Measurements from ENCODE around the gene NCSTN. TPM values are rescaled to one million over a fixed set of nuclear protein-coding genes. Genes with fewer than 3 reads are reported as not detected.

The NCSTN gene
- total RNA-seq, 1 donor from 2014 or later, result 72.9 TPM

GRCh38 chr1:160404094-160404493, 60.9 kb downstream of the NCSTN start:
- intact Hi-C loops (cut with micrococcal nuclease), result no loop called here

DNA sequence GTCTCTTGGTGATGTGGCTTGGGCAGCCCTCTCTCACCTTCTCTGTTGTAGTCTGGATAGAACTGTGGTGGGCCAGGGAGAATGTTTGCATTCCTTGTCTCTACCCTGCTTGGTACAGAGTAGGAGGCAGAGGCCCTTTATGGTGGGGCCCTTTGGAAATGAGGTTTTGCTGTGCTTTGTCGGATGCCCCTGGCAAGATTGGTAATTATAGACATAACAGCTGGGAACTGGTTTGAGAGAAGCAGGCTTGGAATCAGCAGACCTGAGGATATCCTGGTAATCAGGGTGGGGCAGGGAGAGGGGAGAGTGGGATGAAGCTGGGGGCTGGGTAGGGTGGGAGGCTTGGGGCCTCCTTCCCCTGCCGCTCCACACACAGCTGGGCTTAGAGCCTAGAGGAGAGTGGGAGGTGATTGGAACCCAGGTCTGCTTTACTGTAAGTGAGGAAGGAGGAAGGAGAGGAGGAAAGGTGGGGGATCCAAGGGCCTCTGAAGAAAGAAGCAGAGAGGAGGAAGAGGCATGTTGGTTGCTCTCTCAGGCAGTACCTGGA, 62.2 kb downstream of the NCSTN start:
- intact Hi-C loops (cut with micrococcal nuclease), result no loop called here

DNA sequence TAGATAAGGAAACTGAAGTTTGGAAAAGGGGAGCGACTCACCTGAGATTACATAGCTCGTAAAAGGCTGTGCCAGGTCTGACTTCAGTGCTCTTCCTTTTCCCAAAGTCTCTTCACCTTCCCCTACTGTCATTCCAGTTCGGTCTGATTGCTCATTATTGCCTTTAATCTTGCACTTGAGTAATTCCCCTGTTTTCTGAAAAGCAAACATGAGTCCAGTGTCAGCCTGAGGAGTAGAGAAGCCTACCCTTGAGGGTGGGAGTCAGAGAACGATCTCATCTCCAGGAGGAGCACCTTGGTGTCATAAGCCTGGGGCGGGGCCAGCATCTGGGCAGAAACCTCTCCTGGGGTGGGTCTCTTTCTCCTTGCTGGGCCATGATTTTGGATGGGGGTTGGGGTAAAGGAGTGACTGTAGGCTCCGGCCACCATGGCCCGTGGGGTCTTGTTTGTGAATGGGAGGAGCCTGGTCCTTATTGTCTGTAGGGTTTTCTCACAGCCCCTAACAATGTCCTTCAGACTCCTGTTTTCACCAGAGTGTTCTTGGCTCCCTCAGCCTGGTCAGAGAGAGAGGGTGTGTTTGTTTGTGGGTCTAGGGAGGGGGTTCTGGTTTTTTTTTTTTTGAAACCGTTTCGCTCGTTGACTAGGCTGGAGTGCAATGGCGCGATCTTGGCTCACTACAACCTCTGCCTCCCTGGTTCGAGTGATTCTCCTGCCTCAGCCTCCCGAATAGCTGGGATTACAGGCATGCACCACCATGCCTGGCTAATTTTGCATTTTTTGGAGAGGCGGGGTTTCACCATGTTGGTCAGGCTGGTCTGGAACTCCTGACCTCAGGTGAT, 63.2 kb downstream of the NCSTN start:
- intact Hi-C loops (cut with micrococcal nuclease), result no loop called here

- intact Hi-C loops (cut with micrococcal nuclease), result no loop called here
These were observed 64.9 kb downstream of the NCSTN start for GRCh38 chr1:160407839-160408801.

Other genes with a start within 250 kb of the NCSTN start
- gene IGSF8, start 244.8 kb upstream of the NCSTN start, total RNA-seq, result 37.2 and 39.4 TPM in 2 replicates
- gene ATP1A2, start 227.6 kb upstream of the NCSTN start, total RNA-seq, result not detected in 2 replicates
- not detected in 2 replicates for gene ATP1A4, start 191.8 kb upstream of the NCSTN start, total RNA-seq
- 0.11 TPM in 1 of 2 replicates, not detected in the other for gene CASQ1, start 152.8 kb upstream of the NCSTN start, total RNA-seq
- 36.6 and 40.9 TPM in 2 replicates for gene PEA15, start 138.0 kb upstream of the NCSTN start, total RNA-seq
- 98.3 and 105 TPM in 2 replicates for gene DCAF8, start 80.8 kb upstream of the NCSTN start, total RNA-seq
- gene PEX19, start 58.2 kb upstream of the NCSTN start, total RNA-seq, result 43.9 and 46.4 TPM in 2 replicates
- 141 and 152 TPM in 2 replicates for gene COPA, start 133 bp upstream of the NCSTN start, total RNA-seq
- 0.52 and 0.68 TPM in 2 replicates for gene NHLH1, start 23.7 kb downstream of the NCSTN start, total RNA-seq
- gene VANGL2, start 57.2 kb downstream of the NCSTN start, total RNA-seq, result not detected in 2 replicates
- gene SLAMF6, start 179.9 kb downstream of the NCSTN start, total RNA-seq, result 34.1 and 36.4 TPM in 2 replicates
- 40.8 and 43.9 TPM in 2 replicates for gene CD84, start 236.1 kb downstream of the NCSTN start, total RNA-seq